Activated CD8-positive, alpha-beta memory T cell treated with anti-CD3 and anti-CD28 coated beads, Interleukin-2, amount 50 U/mL, for 4 hours (primary cell): ENCODE measurements around the gene GNGT1.

Experiments
- DNase-seq: peaks from one replicate; pipeline ENCODE4 v3.0.0-alpha.2; 2020

GNGT1 gene

GRCh38 chr7:93906267-93906666 lies at the start of gene GNGT1:
Gene GNGT1, plus strand, starts transcription at chr7:93906567. Its CDS starts 180 bp downstream, at chr7:93906747.
- DNase-seq = no peak

GRCh38 chr7:93858857-93859256 lies 47.5 kb upstream of the GNGT1 start:
- DNase-seq = no peak

GRCh38 chr7:93860261-93860660 lies 46.1 kb upstream of the GNGT1 start:
- no peak for DNase-seq

GRCh38 chr7:93861325-93861949 lies 44.9 kb upstream of the GNGT1 start:
- DNase-seq = no peak

GRCh38 chr7:93862651-93863050 lies 43.7 kb upstream of the GNGT1 start:
- no peak for DNase-seq

- DNase-seq = no peak
These were observed 39.5 kb upstream of the GNGT1 start for GRCh38 chr7:93866886-93867285.

GRCh38 chr7:93873998-93874574 lies 32.3 kb upstream of the GNGT1 start:
- no peak for DNase-seq

- DNase-seq = no peak
These were observed 28.6 kb upstream of the GNGT1 start for GRCh38 chr7:93877742-93878141.

GRCh38 chr7:93879356-93879755 lies 27.0 kb upstream of the GNGT1 start:
- DNase-seq = no peak

- no peak for DNase-seq
These were observed 23.9 kb upstream of the GNGT1 start for GRCh38 chr7:93882468-93882867.

GRCh38 chr7:93883078-93883916 lies 23.1 kb upstream of the GNGT1 start:
- DNase-seq = no peak

- no peak for DNase-seq
These were observed 22.4 kb upstream of the GNGT1 start for GRCh38 chr7:93883917-93884345.

GRCh38 chr7:93884541-93884940 lies 21.8 kb upstream of the GNGT1 start:
- no peak for DNase-seq

- DNase-seq = no peak
These were observed 17.1 kb upstream of the GNGT1 start for GRCh38 chr7:93889261-93889660.

GRCh38 chr7:93890041-93890463 lies 16.3 kb upstream of the GNGT1 start:
- no peak for DNase-seq

GRCh38 chr7:93890464-93891068 lies 15.8 kb upstream of the GNGT1 start, which contains the start of gene TFPI2:
Gene TFPI2, minus strand, starts transcription at chr7:93890753. Its CDS starts 75 bp downstream, at chr7:93890678.
- no peak for DNase-seq

- no peak for DNase-seq
These were observed 11.9 kb upstream of the GNGT1 start for GRCh38 chr7:93894426-93894825.

- no peak for DNase-seq
These were observed 11.3 kb upstream of the GNGT1 start for GRCh38 chr7:93894966-93895640.

- no peak for DNase-seq
These were observed 10.3 kb upstream of the GNGT1 start for GRCh38 chr7:93895859-93896600.

- DNase-seq = no peak
These were observed 8.7 kb upstream of the GNGT1 start for GRCh38 chr7:93897680-93898079.

GRCh38 chr7:93902777-93903423 lies 3.5 kb upstream of the GNGT1 start:
- DNase-seq = no peak
